ENCODE data around the gene SMCO2. TPM values are rescaled to one million over a fixed set of nuclear protein-coding genes. Genes with fewer than 3 reads are reported as not detected.

The SMCO2 gene
- total and polyA plus RNA-seq, 2 experiments from 2014 or later = not detected

GRCh38 chr12:27498761-27499160 is 52.2 kb downstream of the SMCO2 start:
- no peaks in the 10 kb centered on the region for H3K4me1 ChIP-seq (ENCODE audit: insufficient read depth)
- no peak overlapping the region for H3K4me3 ChIP-seq
- 90% methylated on average over 5 of the region's 5 CpGs for WGBS (ENCODE audit: low lambda C conversion rate, missing lambda C conversion rate)
- no peaks in the 10 kb centered on the region for H3K36me3 ChIP-seq (replicated peaks; ENCODE audit: insufficient read depth, low read depth)
- no peak overlapping the region for H3K4me2 ChIP-seq
- H2AFZ ChIP-seq = no peak overlapping the region
- no peak for DNase-seq (ENCODE audit: low spot score)
- no peak overlapping the region for H3K27ac ChIP-seq
- no peaks in the 10 kb centered on the region for H4K20me1 ChIP-seq (ENCODE audit: insufficient read depth, poor library complexity, severe bottlenecking)
- no peaks in the 10 kb centered on the region for H3K9me3 ChIP-seq (ENCODE audit: low read depth)
- no peaks in the 10 kb centered on the region for H3K79me2 ChIP-seq
- H3K9me2 ChIP-seq (replicated peaks; ENCODE audit: insufficient read depth) = no peaks in the 10 kb centered on the region
- H3K27me3 ChIP-seq = no peaks in the 10 kb centered on the region
- TF ChIP-seq, protein P1, sequence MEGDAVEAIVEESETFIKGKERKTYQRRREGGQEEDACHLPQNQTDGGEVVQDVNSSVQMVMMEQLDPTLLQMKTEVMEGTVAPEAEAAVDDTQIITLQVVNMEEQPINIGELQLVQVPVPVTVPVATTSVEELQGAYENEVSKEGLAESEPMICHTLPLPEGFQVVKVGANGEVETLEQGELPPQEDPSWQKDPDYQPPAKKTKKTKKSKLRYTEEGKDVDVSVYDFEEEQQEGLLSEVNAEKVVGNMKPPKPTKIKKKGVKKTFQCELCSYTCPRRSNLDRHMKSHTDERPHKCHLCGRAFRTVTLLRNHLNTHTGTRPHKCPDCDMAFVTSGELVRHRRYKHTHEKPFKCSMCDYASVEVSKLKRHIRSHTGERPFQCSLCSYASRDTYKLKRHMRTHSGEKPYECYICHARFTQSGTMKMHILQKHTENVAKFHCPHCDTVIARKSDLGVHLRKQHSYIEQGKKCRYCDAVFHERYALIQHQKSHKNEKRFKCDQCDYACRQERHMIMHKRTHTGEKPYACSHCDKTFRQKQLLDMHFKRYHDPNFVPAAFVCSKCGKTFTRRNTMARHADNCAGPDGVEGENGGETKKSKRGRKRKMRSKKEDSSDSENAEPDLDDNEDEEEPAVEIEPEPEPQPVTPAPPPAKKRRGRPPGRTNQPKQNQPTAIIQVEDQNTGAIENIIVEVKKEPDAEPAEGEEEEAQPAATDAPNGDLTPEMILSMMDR (IDR thresholded peaks at IDR 0.05; ENCODE audit: poor library complexity) = no peak
- TF ChIP-seq EZH2phosphoT487 (IDR thresholded peaks at IDR 0.05; ENCODE audit: low read depth, severe bottlenecking, unreplicated experiment) (no peak), EZH2 (IDR thresholded peaks at IDR 0.05; ENCODE audit: borderline replicate concordance) (no peak)

- DNase-seq (ENCODE audit: low spot score) = no peak
- H3K4me3 ChIP-seq = no peak overlapping the region
- no peaks in the 10 kb centered on the region for H3K9me2 ChIP-seq (replicated peaks; ENCODE audit: insufficient read depth)
- H3K9me3 ChIP-seq (ENCODE audit: low read depth) = no peaks in the 10 kb centered on the region
- no peaks in the 10 kb centered on the region for H3K36me3 ChIP-seq (replicated peaks; ENCODE audit: insufficient read depth, low read depth)
- no peaks in the 10 kb centered on the region for H3K4me1 ChIP-seq (ENCODE audit: insufficient read depth)
- WGBS (ENCODE audit: low lambda C conversion rate, missing lambda C conversion rate) = 96% methylated on average over 3 of the region's 3 CpGs
- no peaks in the 10 kb centered on the region for H3K27me3 ChIP-seq
- no peaks in the 10 kb centered on the region for H4K20me1 ChIP-seq (ENCODE audit: insufficient read depth, poor library complexity, severe bottlenecking)
- H2AFZ ChIP-seq = no peak overlapping the region
- H3K4me2 ChIP-seq = no peak overlapping the region
- TF ChIP-seq EZH2 (IDR thresholded peaks at IDR 0.05; ENCODE audit: borderline replicate concordance) (no peak), EZH2phosphoT487 (IDR thresholded peaks at IDR 0.05; ENCODE audit: low read depth, severe bottlenecking, unreplicated experiment) (no peak)
- TF ChIP-seq, protein P1 (IDR thresholded peaks at IDR 0.05; ENCODE audit: poor library complexity) = no peak
- no peak overlapping the region for H3K27ac ChIP-seq
- no peaks in the 10 kb centered on the region for H3K79me2 ChIP-seq
These were observed 52.8 kb downstream of the SMCO2 start for GRCh38 chr12:27499377-27499776.

DNA sequence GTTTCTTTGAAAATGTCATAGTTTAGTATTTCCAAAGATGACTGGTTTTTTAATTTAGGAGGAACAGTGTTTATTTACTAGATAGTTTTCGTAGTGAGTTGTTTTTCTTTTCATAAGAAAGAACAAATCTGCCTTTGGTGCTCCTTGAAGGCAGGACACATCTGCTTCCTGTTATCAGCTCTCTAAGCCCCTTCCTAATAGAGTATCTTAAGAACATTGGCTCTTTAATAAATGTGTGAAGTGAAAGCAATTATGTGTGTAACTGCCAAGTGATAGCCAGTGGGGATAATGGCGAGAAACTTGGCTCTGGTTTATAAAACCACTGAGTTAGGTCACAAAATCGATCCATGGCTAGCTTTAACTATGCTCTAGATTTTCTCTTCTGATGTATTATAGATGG is 54.0 kb downstream of the SMCO2 start:
- H3K9me2 ChIP-seq (replicated peaks; ENCODE audit: insufficient read depth) = no peaks in the 10 kb centered on the region
- H3K4me2 ChIP-seq = no peak overlapping the region
- no peaks in the 10 kb centered on the region for H3K79me2 ChIP-seq
- no peak for DNase-seq (ENCODE audit: low spot score)
- H4K20me1 ChIP-seq (ENCODE audit: insufficient read depth, poor library complexity, severe bottlenecking) = no peaks in the 10 kb centered on the region
- no peak overlapping the region for H3K27ac ChIP-seq
- H2AFZ ChIP-seq = no peak overlapping the region
- no peaks in the 10 kb centered on the region for H3K9me3 ChIP-seq (ENCODE audit: low read depth)
- WGBS (ENCODE audit: low lambda C conversion rate, missing lambda C conversion rate) = 67% methylated on average over 3 of the region's 3 CpGs
- no peaks in the 10 kb centered on the region for H3K36me3 ChIP-seq (replicated peaks; ENCODE audit: insufficient read depth, low read depth)
- TF ChIP-seq EZH2 (IDR thresholded peaks at IDR 0.05; ENCODE audit: borderline replicate concordance) = no peak
- TF ChIP-seq, protein P1 (IDR thresholded peaks at IDR 0.05; ENCODE audit: poor library complexity) = no peak
- no peak for TF ChIP-seq EZH2phosphoT487 (IDR thresholded peaks at IDR 0.05; ENCODE audit: low read depth, severe bottlenecking, unreplicated experiment)
- no peak overlapping the region for H3K4me3 ChIP-seq
- no peaks in the 10 kb centered on the region for H3K4me1 ChIP-seq (ENCODE audit: insufficient read depth)
- no peaks in the 10 kb centered on the region for H3K27me3 ChIP-seq

DNA sequence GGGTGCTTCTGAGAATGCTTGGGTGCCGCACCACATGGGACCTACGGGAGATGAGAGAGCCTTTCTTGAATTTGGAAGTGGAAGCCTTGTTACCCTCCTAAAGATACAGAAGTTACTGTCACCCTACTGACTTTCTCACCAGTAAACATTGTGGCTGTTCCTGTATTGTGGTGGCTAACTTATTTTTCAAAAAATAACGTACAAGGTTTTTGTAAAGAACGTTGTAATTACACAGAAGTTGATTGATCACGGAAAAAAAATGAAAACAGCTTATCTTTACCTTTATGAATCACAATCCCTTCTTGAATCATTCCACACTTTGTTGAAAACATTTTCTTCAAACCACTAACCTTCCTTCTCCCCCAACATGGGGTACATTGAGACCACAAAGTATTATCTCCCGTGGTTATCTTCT is 55.5 kb downstream of the SMCO2 start:
- Histone ChIP-seq H3K4me1 (ENCODE audit: insufficient read depth) (no peaks in the 10 kb centered on the region), H3K9me3 (ENCODE audit: low read depth) (no peaks in the 10 kb centered on the region), H3K9me2 (replicated peaks; ENCODE audit: insufficient read depth) (no peaks in the 10 kb centered on the region), H3K27ac (no peak overlapping the region), H2AFZ (no peak overlapping the region), H3K36me3 (replicated peaks; ENCODE audit: insufficient read depth, low read depth) (no peaks in the 10 kb centered on the region), H3K27me3 (no peaks in the 10 kb centered on the region), H3K4me3 (no peak overlapping the region), H3K4me2 (no peak overlapping the region), H3K79me2 (no peaks in the 10 kb centered on the region), H4K20me1 (ENCODE audit: insufficient read depth, poor library complexity, severe bottlenecking) (no peaks in the 10 kb centered on the region)
- WGBS (ENCODE audit: low lambda C conversion rate, missing lambda C conversion rate) = 96% methylated on average over 6 of the region's 6 CpGs
- TF ChIP-seq EZH2phosphoT487 (IDR thresholded peaks at IDR 0.05; ENCODE audit: low read depth, severe bottlenecking, unreplicated experiment) (no peak), EZH2 (IDR thresholded peaks at IDR 0.05; ENCODE audit: borderline replicate concordance) (no peak)
- TF ChIP-seq, protein P1 (IDR thresholded peaks at IDR 0.05; ENCODE audit: poor library complexity) = no peak
- no peak for DNase-seq (ENCODE audit: low spot score)
